Stimulated activated CD8-positive, alpha-beta memory T cell treated with anti-CD3 and anti-CD28 coated beads, Interleukin-12 subunit alpha, Interleukin-12 subunit beta, amount 100 ng/mL, for 24 hours (primary cell): ENCODE results near the gene SYCP2.
"Not testable (repeated sequence)": the region's sequence is repeated elsewhere in the genome, so short reads cannot be mapped to it uniquely, and the experiment has no call there.

ENCODE experiments used
- DNase-seq: peaks from one replicate; pipeline ENCODE4 v3.0.0-alpha.2; 2020; ENCODE audit errors: extremely low read depth

The SYCP2 gene

GRCh38 chr20:59933296-59933848 is at the start of gene SYCP2:
Gene SYCP2, minus strand, starts transcription at chr20:59933637. Its CDS starts 11,224 bp downstream, at chr20:59922413.
- DNase-seq: no peak

GRCh38 chr20:59983076-59983475 is 49.6 kb upstream of the SYCP2 start:
- DNase-seq: no peak

DNA sequence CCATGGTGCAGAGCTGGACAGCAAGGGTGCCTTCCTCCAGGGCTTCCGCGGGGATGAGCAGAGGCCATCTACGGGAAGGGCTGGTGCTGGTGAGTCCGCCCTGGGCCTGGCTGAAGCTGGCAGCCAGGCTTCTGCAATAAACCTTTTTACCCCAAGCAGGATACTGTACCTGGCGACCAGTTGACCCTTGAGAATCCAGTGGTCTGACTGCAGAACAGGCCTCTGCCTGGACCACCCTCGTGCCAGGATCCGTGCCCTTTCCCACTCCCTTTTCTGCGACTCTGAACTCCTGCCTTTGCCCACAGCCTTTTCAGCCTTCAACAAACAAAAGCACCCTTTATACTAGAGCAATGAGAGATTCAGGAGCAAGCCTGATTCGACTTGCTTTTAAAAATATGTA is 43.6 kb upstream of the SYCP2 start:
- no peak for DNase-seq

DNA sequence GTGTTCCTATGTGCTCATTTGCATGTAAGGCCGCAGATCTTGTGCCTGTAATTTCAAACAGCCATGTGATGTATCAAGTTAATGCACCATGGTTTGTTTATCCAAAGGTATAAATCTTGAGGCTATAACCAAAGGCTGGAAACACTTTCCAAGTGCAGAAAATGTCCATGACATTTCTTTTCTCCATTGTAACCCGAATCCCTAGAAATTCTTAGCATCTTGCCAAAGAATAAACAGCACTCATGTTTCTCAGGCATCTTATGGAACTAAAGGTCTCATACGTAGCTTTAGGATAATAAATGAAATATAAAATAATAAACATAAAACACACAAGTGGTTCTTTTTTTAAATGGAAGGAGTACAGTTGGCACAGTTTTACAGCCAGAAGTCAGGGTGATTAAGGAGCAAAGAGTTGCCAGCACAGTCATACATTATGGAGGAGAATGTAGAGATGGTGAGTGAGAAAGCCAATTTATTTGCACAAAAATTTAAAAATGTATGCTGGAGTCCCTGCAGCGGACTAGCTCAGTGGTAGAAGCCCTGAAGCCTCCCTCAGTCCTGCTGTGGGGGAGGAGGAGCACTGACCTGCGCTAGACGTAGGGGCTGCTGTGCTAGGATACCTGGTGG is 42.8 kb upstream of the SYCP2 start:
- no peak for DNase-seq

GRCh38 chr20:59972037-59972801 is 38.8 kb upstream of the SYCP2 start:
- DNase-seq: no peak

GRCh38 chr20:59971428-59971827 is 38.0 kb upstream of the SYCP2 start:
- DNase-seq: no peak

DNA sequence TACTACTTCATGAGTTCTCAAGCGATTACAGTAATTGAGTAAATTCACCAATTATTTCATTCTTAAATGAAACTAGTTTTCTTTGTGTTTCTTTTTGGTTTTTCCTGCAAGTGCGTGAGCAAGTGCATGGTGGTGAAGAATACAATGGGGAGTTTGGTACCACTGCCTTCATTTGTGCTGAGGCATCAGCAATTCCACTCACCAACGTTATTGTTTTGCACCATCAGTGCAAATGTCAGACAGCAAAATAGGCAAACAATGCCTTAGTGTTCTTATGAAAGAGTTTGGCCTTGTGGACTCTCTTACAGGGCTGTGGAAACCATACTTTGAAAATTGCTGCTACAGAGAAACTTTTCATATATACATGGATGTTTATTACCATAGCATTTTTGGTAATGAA is 33.0 kb upstream of the SYCP2 start:
- DNase-seq: no peak

DNA sequence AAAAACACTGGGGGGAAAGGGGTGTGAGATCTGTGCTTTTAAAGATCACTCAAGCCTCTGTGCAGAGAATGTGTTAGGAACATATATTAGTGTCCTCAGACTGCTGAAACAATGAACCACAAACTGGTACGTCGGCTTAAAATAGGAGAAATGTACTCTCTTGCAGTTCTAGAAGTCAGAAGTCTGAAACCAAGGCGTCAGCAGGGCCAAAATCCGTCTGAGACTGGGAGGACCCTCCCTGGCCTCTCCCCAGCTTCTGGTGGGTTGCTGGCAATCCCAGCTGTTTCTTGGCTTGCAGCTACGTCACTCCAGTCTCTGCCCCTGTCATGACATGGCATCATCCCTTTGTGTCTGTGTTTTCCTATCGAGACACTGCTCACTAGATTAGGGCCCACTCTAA is 28.7 kb upstream of the SYCP2 start:
- no peak for DNase-seq

GRCh38 chr20:59961423-59961822 is 28.0 kb upstream of the SYCP2 start:
- no peak for DNase-seq

DNA sequence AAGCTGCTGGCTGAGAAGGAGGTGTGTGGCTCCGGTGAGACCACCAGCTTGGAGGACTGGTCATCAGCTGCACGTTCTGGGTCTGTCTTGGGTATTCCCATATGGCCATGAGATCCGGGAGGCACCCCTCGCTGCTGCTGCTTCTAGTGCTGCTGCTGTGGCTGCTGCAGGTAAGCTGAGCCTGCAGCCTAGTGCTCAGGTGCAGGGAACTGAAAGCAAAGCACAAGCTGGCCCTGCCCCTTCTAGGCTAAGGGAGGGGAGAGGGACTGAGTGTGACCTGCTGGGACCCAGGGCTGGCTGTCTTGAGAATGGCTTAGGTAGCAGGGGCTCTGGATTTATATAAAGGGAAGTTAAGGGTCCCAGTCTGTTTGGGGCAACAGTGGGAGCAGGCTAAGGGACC is 25.2 kb upstream of the SYCP2 start:
- no peak for DNase-seq

- DNase-seq: no peak
Measured at GRCh38 chr20:59958123-59958522, 24.7 kb upstream of the SYCP2 start, which contains the start of gene CDH26. Gene CDH26, plus strand, starts transcription at chr20:59958423. Its CDS starts 304 bp downstream, at chr20:59958727.

DNA sequence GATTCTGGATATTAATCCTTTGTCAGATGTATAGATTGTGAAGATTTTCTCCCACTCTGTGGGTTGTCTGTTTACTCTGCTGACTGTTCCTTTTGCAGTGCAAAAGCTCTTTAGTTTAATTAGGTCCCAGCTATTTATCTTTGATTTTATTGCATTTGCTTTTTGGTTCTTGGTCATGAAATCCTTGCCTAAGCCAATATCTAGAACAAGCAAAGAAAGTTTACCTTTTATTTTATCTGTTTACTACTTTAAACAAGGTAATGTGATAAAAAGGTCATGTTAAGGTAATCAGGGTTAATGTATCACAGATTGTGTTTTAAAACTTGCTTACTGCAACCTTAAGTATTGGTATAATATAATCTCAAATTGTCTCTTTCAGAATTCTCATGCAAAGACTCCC is 24.1 kb upstream of the SYCP2 start:
- DNase-seq: not testable (repeated sequence)

- DNase-seq: no peak
Measured at GRCh38 chr20:59955131-59955796, 21.8 kb upstream of the SYCP2 start.

DNA sequence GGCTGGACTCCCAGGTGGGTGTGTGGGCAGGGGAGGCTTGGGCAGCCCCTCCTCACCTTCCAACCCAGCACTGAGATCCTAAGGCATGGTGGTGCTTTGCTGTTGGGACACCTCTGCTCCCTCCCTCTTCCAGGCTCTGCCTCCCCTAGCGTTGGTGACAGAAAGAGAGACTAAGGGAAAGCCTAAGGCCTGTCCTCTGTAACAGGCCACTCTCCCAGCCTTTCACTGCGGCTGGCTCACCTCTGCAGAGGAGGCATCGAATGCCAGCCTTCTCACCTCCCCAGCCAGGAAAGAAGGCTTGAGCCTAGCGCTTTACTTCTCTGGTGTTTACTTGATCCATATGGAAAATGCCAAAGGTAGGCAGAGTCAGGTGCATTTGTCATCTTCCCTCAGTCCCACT is 21.3 kb upstream of the SYCP2 start:
- no peak for DNase-seq

DNA sequence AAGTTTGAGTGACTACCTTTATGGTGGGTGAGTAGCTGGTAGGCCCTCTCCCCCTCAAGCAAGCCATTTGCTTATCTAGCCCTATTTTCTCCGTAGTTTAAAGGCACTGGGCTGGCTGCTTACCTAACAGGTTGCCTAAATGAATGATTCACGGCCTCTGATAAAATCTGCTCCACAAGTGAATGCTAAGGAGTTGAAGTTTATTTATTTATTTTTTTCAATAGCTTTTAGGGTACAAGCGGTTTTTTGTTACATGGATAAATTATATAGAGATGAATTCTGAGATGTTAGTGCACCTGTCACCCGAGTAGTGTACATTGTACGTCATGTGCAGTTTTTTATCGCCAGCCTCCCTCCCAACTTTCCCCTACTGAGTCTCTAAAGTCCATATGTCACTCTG is 16.5 kb upstream of the SYCP2 start:
- DNase-seq: no peak

GRCh38 chr20:59948828-59949720 is 15.6 kb upstream of the SYCP2 start:
- DNase-seq: no peak

- no peak for DNase-seq
Measured at GRCh38 chr20:59948212-59948611, 14.8 kb upstream of the SYCP2 start.

DNA sequence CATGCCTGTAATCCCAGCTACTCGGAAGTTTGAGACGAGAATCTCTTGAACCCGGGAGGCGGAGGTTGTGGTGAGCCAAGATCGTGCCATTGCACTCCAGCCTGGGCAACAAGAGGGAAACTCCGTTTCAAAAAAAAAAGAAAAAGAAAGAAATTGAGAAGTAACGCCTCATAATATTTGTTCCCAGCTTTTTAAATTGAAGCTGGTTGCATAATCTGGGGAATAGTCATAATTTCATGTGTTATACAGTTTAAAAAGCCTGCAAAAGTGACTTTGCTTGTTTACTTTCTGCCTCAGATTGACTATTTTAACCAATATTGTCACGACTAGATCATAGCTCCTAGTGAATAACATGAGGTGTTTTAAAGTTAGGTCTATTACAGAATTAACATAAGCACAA is 13.9 kb upstream of the SYCP2 start:
- DNase-seq: no peak

DNA sequence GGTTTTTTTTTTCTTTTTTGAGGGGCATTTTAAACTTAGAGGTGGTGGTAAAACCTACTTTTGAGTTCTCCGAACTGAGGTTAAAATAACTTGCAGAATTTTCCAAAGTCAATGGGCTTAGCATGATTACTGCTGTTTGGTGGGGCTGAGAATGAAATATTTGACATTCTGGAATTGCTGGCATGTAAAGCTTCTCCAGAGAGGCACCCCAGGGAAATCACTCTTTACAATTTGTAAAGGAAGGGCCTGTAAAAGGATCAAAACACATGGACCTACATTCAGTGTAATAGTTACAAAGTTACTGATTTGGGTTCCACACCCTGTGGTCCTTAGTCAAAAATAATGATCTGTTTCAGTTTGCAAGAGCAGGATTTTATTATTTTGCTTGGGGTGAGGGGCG is 12.3 kb upstream of the SYCP2 start:
- DNase-seq: no peak

DNA sequence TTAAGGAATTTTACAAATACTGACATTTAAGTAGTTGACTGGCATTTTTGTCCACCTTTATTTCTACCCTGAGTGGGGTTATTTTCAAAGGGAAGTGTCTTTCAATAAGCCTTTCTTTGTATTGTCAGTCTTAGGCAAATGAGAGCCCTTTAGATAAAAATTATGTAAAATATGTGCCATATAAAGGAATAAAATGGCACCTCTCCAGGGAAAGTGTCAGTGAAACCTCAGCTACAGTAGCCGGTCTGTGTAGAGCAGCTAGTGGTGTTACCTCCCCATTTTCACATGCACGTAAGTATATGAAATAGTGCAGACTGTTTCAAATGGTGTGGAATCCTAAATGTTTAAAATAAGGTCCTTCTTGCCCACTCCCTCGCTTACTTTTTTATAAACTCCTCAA is 11.7 kb upstream of the SYCP2 start:
- no peak for DNase-seq

DNA sequence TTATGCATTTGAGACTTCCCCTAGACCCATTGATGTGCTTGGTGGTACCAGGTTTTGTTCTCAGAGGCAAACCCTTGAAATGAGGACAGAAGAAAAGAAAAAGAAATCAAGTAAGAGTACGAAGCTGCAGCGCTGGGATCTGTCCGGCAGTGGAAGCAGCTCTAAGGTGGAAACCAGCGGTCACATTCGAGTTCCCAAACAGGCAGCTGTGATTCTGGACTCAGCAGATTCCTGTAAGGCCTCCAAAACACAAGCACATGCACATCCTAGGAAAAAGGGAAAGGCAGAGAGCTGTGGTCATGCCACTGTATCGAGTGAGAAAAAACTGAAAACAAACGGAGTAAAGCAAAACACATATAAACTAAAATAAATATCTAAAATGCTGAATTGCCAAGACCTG is 11.3 kb upstream of the SYCP2 start:
- DNase-seq: no peak

DNA sequence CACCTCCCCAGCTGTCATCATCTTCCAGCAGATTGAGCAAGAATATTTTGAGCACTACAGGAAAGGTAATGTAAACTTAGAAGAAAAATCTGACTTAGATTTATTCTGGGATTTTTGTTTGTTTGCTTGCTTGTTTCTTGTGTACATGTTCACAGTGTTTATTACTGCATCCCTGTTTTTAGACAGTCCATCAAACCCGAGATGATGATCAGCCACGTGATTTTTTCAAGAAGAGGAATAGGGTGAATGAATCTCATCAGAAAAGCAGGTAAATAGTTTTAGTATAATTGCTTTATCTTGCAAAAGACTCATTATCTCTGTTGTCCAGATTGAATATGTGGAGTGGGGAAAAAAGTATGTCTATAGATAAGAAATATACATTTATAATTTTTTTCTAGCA is 8.8 kb upstream of the SYCP2 start:
- no peak for DNase-seq
